Karpas-422 (cell line): Measurements from ENCODE around the gene SLC43A3. TPM values are rescaled to one million over a fixed set of nuclear protein-coding genes. Genes with fewer than 3 reads are reported as not detected.
"Not testable (repeated sequence)": the region's sequence is repeated elsewhere in the genome, so short reads cannot be mapped to it uniquely, and the experiment has no call there.

Experiments used
- DNase-seq: peaks from one replicate; pipeline ENCODE4 v3.0.0-alpha.2; 2015
- H2AFZ ChIP-seq: fragments of 200-600 bp; sonication (generic); 2 replicates; pipeline ENCODE4 v1.6.1; 2014; ENCODE audit warnings: antibody characterized with exemption, low read length, mixed read lengths
- H3K27ac ChIP-seq: fragments of 200-600 bp; sonication (generic); 2 replicates; pipeline ENCODE4 v1.5.1; 2014; ENCODE audit warnings: mild to moderate bottlenecking, low read length, moderate library complexity
- H3K27me3 ChIP-seq: fragments of 200-600 bp; sonication (generic); 2 replicates; pipeline ENCODE4 v1.6.1; 2014; ENCODE audit warnings: low read length, mixed read lengths
- H3K36me3 ChIP-seq: fragments of 200-600 bp; sonication (generic); 2 replicates; pipeline ENCODE4 v1.6.1; 2014; ENCODE audit warnings: low read length, mixed read lengths; ENCODE audit not compliant: insufficient read depth
- H3K4me1 ChIP-seq: fragments of 200-600 bp; sonication (generic); 2 replicates; pipeline ENCODE4 v1.6.1; 2014; ENCODE audit warnings: mild to moderate bottlenecking, low read length, mixed read lengths
- H3K4me2 ChIP-seq: fragments of 200-600 bp; sonication (generic); 2 replicates; pipeline ENCODE4 v1.6.1; 2014; ENCODE audit warnings: low read length, low read depth, mild to moderate bottlenecking; ENCODE audit not compliant: poor library complexity, severe bottlenecking
- H3K4me3 ChIP-seq: fragments of 200-600 bp; sonication (generic); 2 replicates; pipeline ENCODE4 v1.5.1; 2014; ENCODE audit warnings: mild to moderate bottlenecking, antibody characterized with exemption, low read length, mixed read lengths
- H3K79me2 ChIP-seq: fragments of 200-600 bp; sonication (generic); 2 replicates; pipeline ENCODE4 v1.6.1; 2014; ENCODE audit warnings: mild to moderate bottlenecking, low read length, mixed read lengths
- H3K9ac ChIP-seq: fragments of 200-600 bp; sonication (generic); 2 replicates; pipeline ENCODE4 v1.6.0; 2014; ENCODE audit warnings: low read length
- H3K9me2 ChIP-seq: fragments of 200-600 bp; sonication (generic), shearing (Covaris generic); replicated peaks from 2 replicates; pipeline ENCODE4 v1.6.0; 2014; ENCODE audit warnings: mild to moderate bottlenecking, low read length, moderate library complexity; ENCODE audit not compliant: insufficient read depth
- H3K9me3 ChIP-seq: fragments of 300-700, 200-600 bp; sonication (generic); 2 replicates; pipeline ENCODE4 v1.6.1; 2014; ENCODE audit warnings: low read length, mixed read lengths
- H4K20me1 ChIP-seq: fragments of 200-600 bp; sonication (generic); 2 replicates; pipeline ENCODE4 v1.6.1; 2014; ENCODE audit warnings: mild to moderate bottlenecking, antibody characterized with exemption, low read length, low read depth; ENCODE audit not compliant: insufficient read depth
- total RNA-seq: library from RNA; depleted of rRNA; stranded (reverse); fragments of >200 nt; shearing (Covaris generic); gene quantifications from 2 replicates; pipeline ENCODE4 v1.2.3, GENCODE V29; 2014; ENCODE audit warnings: low replicate concordance

The SLC43A3 gene
- total RNA-seq, 1 experiment from 2014 or later = 69.3 TPM

DNA sequence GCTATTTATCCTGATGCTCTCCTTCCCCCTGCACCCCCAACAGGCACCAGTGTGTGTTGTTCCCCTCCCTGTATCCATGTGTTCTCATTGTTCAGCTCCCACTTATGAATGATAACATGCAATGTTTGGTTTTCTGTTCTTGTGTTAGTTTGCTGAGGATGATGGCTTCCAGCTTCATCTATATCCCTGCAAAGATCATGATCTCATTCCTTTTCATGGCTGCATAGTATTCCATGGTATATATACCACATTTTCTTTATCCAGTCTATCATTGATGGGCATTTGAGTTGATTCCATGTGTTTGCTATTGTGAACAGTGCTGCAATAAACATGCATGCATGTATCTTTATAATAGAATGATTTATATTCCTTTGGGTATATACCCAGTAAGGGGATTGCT, 65.5 kb downstream of the SLC43A3 start:
- not testable (repeated sequence) for H3K27me3 ChIP-seq, H3K9ac ChIP-seq, H3K27ac ChIP-seq, DNase-seq, H3K4me2 ChIP-seq, H4K20me1 ChIP-seq, H2AFZ ChIP-seq, H3K9me3 ChIP-seq, H3K79me2 ChIP-seq, H3K4me1 ChIP-seq, H3K9me2 ChIP-seq, H3K36me3 ChIP-seq, H3K4me3 ChIP-seq

GRCh38 chr11:57360991-57361390, 65.9 kb downstream of the SLC43A3 start:
- no peaks in the 10 kb centered on the region for H3K27me3 ChIP-seq

GRCh38 chr11:57359896-57360690, 66.8 kb downstream of the SLC43A3 start:
- H3K36me3 ChIP-seq = no peaks in the 10 kb centered on the region

More at GRCh38 chr11:57360991-57361390, 65.9 kb downstream of the SLC43A3 start:
- Histone ChIP-seq H3K4me3 (no peak overlapping the region), H3K9me3 (no peaks in the 10 kb centered on the region), H2AFZ (no peak overlapping the region), H3K9me2 (no peaks in the 10 kb centered on the region), H3K36me3 (no peaks in the 10 kb centered on the region), H3K4me2 (no peak overlapping the region), H3K9ac (no peak overlapping the region), H3K27ac (no peak overlapping the region), H4K20me1 (no peaks in the 10 kb centered on the region), H3K79me2 (no peaks in the 10 kb centered on the region), H3K4me1 (peaks cover 5% of the 10 kb centered on the region)
- no peak for DNase-seq

DNA sequence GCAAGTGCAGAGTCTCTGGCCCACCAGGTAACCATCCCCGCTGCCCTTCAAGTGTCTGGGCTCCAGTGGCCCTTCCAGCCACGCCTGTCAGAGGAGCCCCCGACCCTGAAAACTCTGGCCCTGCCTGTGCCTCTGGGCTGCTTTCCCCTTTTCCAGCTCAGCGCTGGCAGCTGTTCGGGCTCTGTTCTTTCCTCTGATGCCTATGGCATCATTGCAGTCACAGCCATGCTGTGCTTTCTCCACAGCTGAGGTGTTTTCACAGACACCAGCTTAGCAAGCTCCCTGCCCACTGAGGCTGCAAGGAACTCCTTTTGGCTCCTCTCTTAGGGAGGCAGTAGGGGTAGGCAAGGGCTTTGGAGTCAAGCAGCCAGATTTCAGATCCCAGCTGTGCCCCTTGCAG, 67.5 kb downstream of the SLC43A3 start:
- H3K27me3 ChIP-seq = no peaks in the 10 kb centered on the region
- no peak overlapping the region for H3K27ac ChIP-seq
- H3K9me2 ChIP-seq = no peaks in the 10 kb centered on the region
- H4K20me1 ChIP-seq = no peaks in the 10 kb centered on the region
- no peaks in the 10 kb centered on the region for H3K9me3 ChIP-seq
- H2AFZ ChIP-seq = no peak overlapping the region
- H3K4me2 ChIP-seq = no peak overlapping the region
- no peak overlapping the region for H3K9ac ChIP-seq
- no peak for DNase-seq
- H3K79me2 ChIP-seq = no peaks in the 10 kb centered on the region
- H3K36me3 ChIP-seq = no peaks in the 10 kb centered on the region
- H3K4me3 ChIP-seq = no peak overlapping the region
- no peaks in the 10 kb centered on the region for H3K4me1 ChIP-seq

More at GRCh38 chr11:57359896-57360690, 66.8 kb downstream of the SLC43A3 start:
- Histone ChIP-seq H3K9me3 (no peaks in the 10 kb centered on the region), H3K4me2 (no peak overlapping the region), H3K9me2 (no peaks in the 10 kb centered on the region), H3K4me3 (no peak overlapping the region), H3K9ac (no peak overlapping the region), H3K4me1 (no peaks in the 10 kb centered on the region), H3K27ac (no peak overlapping the region), H3K79me2 (no peaks in the 10 kb centered on the region), H3K27me3 (no peaks in the 10 kb centered on the region), H2AFZ (no peak overlapping the region), H4K20me1 (no peaks in the 10 kb centered on the region)
- no peak for DNase-seq

GRCh38 chr11:57358991-57359390, 67.9 kb downstream of the SLC43A3 start:
- Histone ChIP-seq H4K20me1 (no peaks in the 10 kb centered on the region), H3K4me2 (no peak overlapping the region), H3K79me2 (no peaks in the 10 kb centered on the region), H2AFZ (no peak overlapping the region), H3K9me3 (no peaks in the 10 kb centered on the region), H3K27ac (no peak overlapping the region), H3K36me3 (no peaks in the 10 kb centered on the region), H3K4me1 (no peaks in the 10 kb centered on the region), H3K9ac (no peak overlapping the region), H3K27me3 (no peaks in the 10 kb centered on the region), H3K9me2 (no peaks in the 10 kb centered on the region), H3K4me3 (no peak overlapping the region)
- no peak for DNase-seq

DNA sequence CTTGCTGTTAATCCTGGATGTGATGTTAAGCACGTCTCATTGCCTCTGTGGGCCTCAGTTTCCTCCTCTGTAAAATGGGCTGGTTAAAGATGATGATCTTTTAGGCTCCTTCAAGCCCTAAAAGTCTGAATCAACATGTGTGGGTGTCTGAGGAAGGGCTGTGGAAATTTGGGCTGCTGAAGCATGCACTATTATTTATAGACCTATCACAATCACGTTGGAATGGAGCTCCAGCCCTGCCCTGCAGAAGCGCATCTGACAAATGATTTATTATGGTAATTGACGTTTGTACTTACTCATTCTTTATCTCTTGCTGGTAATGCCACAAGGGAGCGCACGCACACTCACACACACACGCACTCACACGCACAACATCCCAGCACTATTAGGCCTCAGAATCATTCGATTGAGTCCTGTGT, 68.4 kb downstream of the SLC43A3 start:
- Histone ChIP-seq H3K4me3 (no peak overlapping the region), H4K20me1 (no peaks in the 10 kb centered on the region), H3K4me1 (no peaks in the 10 kb centered on the region), H3K27ac (no peak overlapping the region), H3K9ac (no peak overlapping the region), H3K36me3 (no peaks in the 10 kb centered on the region), H3K4me2 (no peak overlapping the region), H3K27me3 (no peaks in the 10 kb centered on the region), H3K9me2 (no peaks in the 10 kb centered on the region), H2AFZ (no peak overlapping the region), H3K9me3 (no peaks in the 10 kb centered on the region), H3K79me2 (no peaks in the 10 kb centered on the region)
- no peak for DNase-seq

DNA sequence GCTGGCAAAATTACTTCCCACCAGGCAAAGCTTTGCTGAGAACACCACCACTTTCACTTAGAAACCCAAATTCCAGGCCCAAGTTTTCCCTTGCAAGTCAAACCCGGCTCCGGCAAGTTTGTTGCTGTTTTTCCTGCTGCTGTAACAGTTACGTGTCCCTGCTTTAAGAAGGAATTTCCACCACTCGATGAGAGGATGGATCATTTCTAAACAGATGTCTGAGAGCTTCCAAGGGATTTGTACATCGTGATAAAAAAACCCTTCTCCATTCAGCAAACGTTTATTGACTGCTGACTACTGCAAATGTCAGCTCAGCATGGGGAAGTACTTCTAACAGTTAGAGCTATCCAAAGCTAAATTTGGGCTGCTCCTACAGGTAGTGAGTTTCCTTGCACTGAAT, 69.1 kb downstream of the SLC43A3 start:
- H3K27me3 ChIP-seq = no peaks in the 10 kb centered on the region
- no peaks in the 10 kb centered on the region for H3K4me1 ChIP-seq
- H3K79me2 ChIP-seq = no peaks in the 10 kb centered on the region
- no peaks in the 10 kb centered on the region for H3K9me2 ChIP-seq
- H3K9me3 ChIP-seq = no peaks in the 10 kb centered on the region
- H3K4me2 ChIP-seq = no peak overlapping the region
- no peak for DNase-seq
- no peak overlapping the region for H3K9ac ChIP-seq
- H2AFZ ChIP-seq = no peak overlapping the region
- no peaks in the 10 kb centered on the region for H3K36me3 ChIP-seq
- H3K27ac ChIP-seq = no peak overlapping the region
- no peaks in the 10 kb centered on the region for H4K20me1 ChIP-seq
- no peak overlapping the region for H3K4me3 ChIP-seq

- no peaks in the 10 kb centered on the region for H3K36me3 ChIP-seq
- DNase-seq = no peak
- H4K20me1 ChIP-seq = no peaks in the 10 kb centered on the region
- no peaks in the 10 kb centered on the region for H3K9me3 ChIP-seq
- H2AFZ ChIP-seq = no peak overlapping the region
- H3K27me3 ChIP-seq = no peaks in the 10 kb centered on the region
- H3K4me3 ChIP-seq = no peak overlapping the region
- H3K27ac ChIP-seq = no peak overlapping the region
- H3K4me1 ChIP-seq = no peaks in the 10 kb centered on the region
- H3K9ac ChIP-seq = no peak overlapping the region
- H3K9me2 ChIP-seq = no peaks in the 10 kb centered on the region
- no peaks in the 10 kb centered on the region for H3K79me2 ChIP-seq
- H3K4me2 ChIP-seq = no peak overlapping the region
Observed at GRCh38 chr11:57357310-57357709, 69.6 kb downstream of the SLC43A3 start.
